Activated CD4-positive, alpha-beta T cell treated with anti-CD3 and anti-CD28 coated beads for 48 hours (primary cell): Measurements from ENCODE around the gene STRN.
A peak's percentile ranks its signal among the peaks of the same experiment; 100 is the strongest.
"Not testable (repeated sequence)": the region's sequence is repeated elsewhere in the genome, so short reads cannot be mapped to it uniquely, and the experiment has no call there.

Source experiments
- DNase-seq: peaks from one replicate; pipeline ENCODE4 v3.0.0-alpha.2; 2020

STRN gene

GRCh38 chr2:36834731-36835524 is 131.4 kb downstream of the STRN start:
- no peak for DNase-seq

- no peak for DNase-seq
Observed at GRCh38 chr2:36834203-36834602, 132.1 kb downstream of the STRN start.

DNA sequence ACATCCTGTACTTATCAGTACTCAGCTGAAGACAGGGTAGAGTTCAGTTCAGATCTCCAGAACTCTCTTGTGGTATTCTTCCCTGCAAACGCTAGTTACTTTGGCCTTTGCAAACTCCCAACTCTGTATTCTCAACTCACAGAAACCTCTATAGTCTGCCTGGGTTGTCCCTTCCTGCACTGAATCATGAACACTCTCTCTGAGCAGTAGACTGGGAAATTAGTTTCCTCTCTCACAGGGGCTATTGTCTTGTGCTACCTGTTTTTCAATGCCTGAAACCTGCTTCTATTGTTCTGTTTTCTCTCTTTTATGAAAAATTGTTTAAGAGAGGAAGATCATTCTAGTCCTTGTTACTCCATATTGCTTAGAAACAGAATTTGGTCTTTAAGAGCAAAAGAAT is 135.2 kb downstream of the STRN start:
- no peak for DNase-seq

GRCh38 chr2:36824683-36825082 is 141.7 kb downstream of the STRN start:
- DNase-seq: not testable (repeated sequence)

DNA sequence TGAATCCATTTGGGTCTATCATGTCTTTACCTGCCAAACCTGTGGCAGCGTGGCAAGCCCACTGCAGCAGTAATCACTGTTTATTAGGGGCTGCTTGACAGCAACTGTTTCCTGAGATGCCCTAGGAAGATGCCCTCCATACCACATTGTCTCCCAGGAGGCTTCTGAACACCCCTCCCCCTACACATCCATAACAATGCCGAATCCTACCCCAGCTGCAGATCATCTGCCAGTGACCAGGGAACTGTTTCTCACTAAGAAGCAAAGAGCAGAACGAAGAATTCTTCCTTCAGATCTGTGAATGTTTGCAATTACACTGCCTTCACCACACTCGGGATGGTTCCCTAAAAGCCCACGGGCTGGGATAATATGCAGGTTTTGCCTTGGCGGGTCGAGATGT is 142.1 kb downstream of the STRN start:
- no peak for DNase-seq

- no peak for DNase-seq
Observed at GRCh38 chr2:36823862-36824261, 142.5 kb downstream of the STRN start.

GRCh38 chr2:36820942-36821605 is 145.3 kb downstream of the STRN start:
- DNase-seq: no peak

GRCh38 chr2:36819095-36819711 is 147.1 kb downstream of the STRN start:
- DNase-seq: no peak

DNA sequence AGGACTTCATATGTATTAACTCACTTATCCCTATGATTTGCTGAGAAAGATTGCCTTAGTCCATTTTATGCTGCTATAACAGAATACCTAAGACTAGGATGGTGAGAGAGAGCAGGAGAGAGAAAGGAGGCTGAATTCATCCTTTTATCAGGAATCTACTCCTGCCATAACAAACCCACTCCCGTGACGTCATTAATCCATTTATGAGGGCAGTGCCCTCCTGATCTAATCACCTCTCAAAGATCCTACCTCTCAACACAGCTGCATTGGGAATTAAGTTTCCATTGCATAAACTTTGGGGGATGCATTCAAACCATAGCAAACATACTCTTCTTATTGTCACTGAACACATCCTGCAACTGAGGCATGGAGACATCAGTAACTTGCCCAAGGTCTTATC is 147.8 kb downstream of the STRN start:
- DNase-seq: no peak

DNA sequence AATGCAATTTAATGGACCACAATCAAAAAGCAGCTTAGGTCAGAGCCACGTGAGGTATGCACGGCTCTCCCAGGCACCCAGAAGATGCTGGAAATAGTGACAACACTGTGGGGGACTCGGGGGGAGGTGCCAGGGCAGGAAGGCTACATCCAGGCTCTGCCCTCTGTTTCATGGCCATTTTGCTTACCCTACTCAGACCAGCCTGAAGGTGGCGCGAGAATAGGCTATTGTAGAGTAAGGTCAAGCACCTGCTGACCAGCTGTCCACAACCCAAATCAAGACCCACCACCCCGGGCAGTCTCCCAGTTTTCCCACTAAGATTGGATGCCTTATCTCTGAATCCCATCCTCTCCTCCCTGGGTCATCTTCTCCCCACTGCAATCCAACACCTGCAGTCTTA is 154.1 kb downstream of the STRN start:
- no peak for DNase-seq

DNA sequence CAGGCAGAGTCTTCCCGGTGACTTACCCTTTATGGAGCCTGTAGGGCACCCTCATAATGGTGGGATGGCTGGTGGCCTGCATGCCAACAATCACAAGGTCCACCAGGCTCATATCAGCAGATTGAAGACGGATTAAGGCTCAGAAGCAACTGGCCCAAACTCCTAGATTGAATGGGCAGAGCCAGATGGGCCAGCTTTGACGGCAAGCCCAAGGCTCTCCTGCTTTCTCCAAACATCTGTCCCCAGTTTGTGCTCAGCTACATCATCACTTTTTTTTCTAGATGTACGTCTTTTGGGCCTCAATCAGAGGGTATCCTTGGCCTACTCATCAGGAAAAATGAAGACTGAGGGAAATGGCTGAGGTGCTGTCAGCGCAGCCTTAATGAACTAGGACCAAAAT is 155.3 kb downstream of the STRN start:
- DNase-seq: no peak

- no peak for DNase-seq
Observed at GRCh38 chr2:36809069-36809445, 157.3 kb downstream of the STRN start.

DNA sequence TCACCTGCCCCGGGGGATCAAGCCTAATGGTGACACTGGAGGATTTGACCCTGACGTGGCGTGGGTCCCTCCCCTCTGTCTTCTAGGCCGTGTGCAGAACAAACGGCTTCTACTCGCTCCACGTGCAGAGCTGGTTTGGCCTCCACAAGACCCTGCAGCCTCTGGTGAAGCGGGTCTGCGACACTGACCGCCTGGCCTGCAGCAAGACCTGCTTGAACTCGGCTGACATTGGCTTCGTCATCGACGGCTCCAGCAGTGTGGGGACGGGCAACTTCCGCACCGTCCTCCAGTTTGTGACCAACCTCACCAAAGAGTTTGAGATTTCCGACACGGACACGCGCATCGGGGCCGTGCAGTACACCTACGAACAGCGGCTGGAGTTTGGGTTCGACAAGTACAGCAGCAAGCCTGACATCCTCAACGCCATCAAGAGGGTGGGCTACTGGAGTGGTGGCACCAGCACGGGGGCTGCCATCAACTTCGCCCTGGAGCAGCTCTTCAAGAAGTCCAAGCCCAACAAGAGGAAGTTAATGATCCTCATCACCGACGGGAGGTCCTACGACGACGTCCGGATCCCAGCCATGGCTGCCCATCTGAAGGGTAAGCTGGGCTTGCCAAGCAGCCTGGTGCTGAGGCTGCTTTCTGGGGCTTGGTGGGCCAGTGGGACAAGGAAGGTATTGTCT is 157.8 kb downstream of the STRN start:
- no peak for DNase-seq

DNA sequence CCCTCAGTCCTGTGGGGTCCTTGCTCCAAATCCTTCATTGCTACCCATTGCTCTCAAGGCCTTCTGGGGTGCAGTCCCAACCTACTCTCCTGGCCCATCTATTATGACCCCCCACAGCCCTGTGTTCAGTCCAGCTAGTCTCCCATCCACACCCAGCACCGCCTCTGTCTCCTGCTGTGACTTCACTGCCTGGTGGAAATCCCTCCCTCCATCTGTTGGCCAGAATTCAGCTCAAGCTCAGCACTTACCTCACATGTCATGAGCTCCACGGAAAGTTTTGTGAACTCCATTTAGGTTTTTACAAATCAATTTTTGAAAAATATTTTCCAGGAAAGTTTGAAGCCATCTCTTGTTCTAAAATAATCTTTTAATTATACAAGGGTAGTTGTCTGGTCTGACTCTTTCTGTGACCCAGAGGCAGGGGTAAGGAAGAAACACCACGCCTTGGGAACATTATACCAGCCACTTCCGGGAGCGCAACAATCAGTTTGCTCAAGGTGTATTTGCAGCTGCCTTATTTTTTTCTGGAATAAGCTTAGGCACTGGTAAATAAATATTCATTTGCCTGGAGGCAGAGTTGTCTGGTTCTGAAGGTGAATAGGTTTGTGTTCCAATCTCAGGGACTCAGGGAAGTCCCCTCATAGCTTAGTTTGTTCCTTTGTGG is 159.0 kb downstream of the STRN start:
- no peak for DNase-seq

GRCh38 chr2:36805635-36806224 is 160.6 kb downstream of the STRN start:
- no peak for DNase-seq

DNA sequence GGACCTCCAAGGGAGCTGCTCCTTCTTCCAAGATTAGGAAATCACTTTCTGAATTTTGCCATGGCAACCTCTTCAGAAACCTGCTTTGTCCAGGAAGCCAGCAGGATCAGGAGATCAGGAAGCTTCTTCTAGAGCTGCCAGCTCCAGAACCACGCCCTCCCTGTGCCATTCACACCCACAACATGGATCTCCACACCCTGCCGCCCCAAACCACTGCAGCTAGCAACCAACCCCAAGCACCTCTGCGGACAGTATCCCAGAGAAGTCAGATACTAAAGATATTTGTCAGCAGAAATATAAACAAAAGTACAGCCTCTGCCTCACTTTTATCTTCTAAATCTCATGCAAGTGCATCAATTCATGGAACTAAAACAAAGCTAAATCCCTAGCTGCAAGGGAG is 163.4 kb downstream of the STRN start:
- DNase-seq: no peak

GRCh38 chr2:36801088-36801487 is 165.2 kb downstream of the STRN start:
- no peak for DNase-seq

DNA sequence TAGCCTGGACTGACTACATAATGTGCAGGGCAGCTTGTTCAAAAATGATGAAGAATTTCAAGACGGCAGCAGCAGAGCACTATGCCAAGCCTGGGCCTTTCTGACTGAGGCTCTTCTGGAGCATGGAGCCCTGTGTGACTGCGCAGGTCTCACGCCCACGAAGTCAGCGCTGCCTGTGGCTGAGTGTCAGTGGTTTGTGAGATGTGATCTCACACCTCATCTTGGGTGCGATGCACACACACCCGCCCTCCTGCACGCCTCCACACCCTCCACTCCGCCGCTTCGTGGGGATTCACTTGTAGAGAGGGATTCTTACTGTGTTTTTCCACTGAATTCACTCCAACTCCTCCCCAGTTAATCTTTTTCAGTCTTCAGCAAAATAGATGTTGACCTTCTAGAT is 166.0 kb downstream of the STRN start:
- peak; percentile 80 for DNase-seq

DNA sequence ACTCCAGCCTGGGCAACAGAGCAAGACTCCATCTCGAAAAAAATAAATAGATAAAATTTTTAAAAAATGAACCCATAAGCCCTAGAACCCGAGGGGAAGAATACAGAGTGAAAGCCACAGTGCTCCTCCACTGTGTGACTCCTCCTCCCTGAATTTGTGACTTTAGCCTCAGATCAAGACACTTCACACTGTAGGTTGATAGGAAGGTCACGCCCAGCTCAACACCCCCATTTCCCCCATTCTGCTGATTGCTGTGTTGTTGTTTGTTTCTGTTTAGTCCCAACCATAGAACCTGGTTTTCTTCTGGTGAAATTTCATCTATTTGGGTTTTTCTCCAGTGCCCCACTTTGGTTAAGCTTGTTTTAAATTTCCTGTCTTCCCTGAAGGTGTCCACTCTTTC is 167.6 kb downstream of the STRN start:
- no peak for DNase-seq

DNA sequence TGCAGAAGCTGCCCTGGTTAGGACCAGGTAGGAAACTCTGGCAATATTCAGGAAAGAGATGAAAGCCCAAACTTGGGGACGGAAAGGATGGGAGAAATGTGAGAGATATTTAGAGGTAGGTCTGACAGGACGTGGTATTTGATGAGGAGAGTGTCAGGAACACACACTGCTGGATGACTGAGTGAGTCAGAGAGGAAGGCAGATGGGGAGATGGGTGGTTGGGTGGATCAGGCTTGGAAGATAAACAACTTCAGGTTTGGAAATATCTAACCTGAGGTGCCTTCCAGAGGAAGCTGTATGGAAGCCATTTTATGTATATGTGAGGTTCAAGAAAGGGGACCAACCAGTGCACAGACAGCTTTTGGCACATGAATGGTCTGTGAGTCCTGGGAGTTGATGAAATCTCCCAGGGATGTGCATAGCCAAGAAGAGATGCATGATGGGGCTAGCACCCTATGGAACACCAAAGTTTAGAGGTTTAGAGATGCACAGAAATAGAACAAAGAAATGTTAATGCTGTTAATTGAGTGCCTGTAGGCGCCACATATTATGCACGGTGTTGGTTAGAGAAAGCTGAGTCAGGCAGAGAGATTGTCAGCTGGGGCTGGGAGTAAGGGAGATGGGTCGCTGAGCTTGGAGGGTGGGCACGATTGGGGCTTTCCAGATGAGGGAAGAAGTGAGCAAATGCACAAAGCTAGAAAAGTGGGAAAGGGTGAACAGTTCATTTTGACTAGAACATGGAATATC is 168.8 kb downstream of the STRN start:
- DNase-seq: no peak
